Activated CD8-positive, alpha-beta T cell treated with anti-CD3 and anti-CD28 coated beads, Interleukin-2, amount 10 ng/mL, durations not matched to agents 7 days and 5 days (primary cell): ENCODE results near the gene DUOX1. TPM values are rescaled to one million over a fixed set of nuclear protein-coding genes. Genes with fewer than 3 reads are reported as not detected.

Source experiments
- ATAC-seq: fragments of 150-1000 bp; cut with Tn5 transposase; one replicate; pipeline ENCODE4 v1.10.0; 2021; ENCODE audit warnings: moderate library complexity
- CTCF ChIA-PET: fragments of 350-600 bp; sonication (Branson Sonifier 250); formaldehyde crosslinking; loops from one replicate; lab custom pipeline; 2021; ENCODE audit warnings: antibody characterized with exemption; lab: Charles Lee
- POLR2A ChIA-PET: fragments of 350-600 bp; sonication (Branson Sonifier 250); formaldehyde crosslinking; loops from one replicate; lab custom pipeline; 2021; ENCODE audit warnings: antibody characterized with exemption; lab: Charles Lee
- DNase-seq: peaks from one replicate; pipeline ENCODE4 v3.0.0-alpha.2; 2020
- H3K27ac Mint-ChIP-seq: one replicate; pipeline ENCODE4 v1.8.0; 2021; ENCODE audit warnings: mild to moderate bottlenecking, mixed read lengths
- H3K27me3 Mint-ChIP-seq: one replicate; pipeline ENCODE4 v1.8.0; 2021; ENCODE audit warnings: low read depth, mixed read lengths
- H3K36me3 Mint-ChIP-seq: one replicate; pipeline ENCODE4 v1.8.0; 2021; ENCODE audit warnings: low read depth, mixed read lengths
- H3K4me1 Mint-ChIP-seq: one replicate; pipeline ENCODE4 v1.8.0; 2021; ENCODE audit warnings: low read depth, mixed read lengths
- H3K4me3 Mint-ChIP-seq: one replicate; pipeline ENCODE4 v1.8.0; 2021; ENCODE audit warnings: mild to moderate bottlenecking, mixed read lengths
- H3K9me3 Mint-ChIP-seq: one replicate; pipeline ENCODE4 v1.8.0; 2022; ENCODE audit warnings: mixed read lengths; ENCODE audit not compliant: insufficient read depth
- total RNA-seq, 2 experiments: library from RNA; stranded (reverse); gene quantifications; one replicate each; pipeline ENCODE4 v1.2.3, GENCODE V29; 2021

DUOX1 gene
- total RNA-seq, 2 experiments from 2014 or later, result not detected

DNA sequence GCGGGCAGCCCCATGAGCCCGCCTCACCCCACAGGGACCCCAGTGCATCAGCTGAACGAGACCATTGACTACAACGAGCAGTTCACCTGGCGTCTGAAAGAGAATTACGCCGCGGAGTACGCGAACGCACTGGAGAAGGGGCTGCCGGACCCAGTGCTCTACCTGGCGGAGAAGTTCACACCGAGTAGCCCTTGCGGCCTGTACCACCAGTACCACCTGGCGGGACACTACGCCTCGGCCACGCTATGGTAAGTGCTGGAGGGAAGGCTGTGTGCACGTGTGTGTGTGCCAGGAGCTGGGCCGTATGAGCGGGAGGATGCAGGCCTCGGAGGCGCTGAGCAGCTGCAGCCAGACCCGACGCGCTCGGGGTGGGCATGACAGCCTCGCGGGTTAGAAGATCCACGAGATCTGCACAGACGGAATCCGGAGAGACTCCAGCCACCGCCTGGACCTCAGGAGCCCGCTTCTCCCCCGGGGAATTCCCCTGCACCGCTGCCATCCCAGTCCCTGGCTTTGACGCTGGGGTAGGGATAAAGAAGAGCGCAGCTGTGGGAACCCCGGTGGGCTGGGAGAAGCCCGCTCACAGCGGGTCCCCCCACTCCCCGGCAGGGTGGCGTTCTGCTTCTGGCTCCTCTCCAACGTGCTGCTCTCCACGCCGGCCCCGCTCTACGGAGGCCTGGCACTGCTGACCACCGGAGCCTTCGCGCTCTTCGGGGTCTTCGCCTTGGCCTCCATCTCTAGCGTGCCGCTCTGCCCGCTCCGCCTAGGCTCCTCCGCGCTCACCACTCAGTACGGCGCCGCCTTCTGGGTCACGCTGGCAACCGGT lies 13.1 kb upstream of the DUOX1 start:
- no peak overlapping the region for H3K4me3 Mint-ChIP-seq
- H3K4me1 Mint-ChIP-seq, result peaks cover 32% of the 10 kb centered on the region
- peaks cover 75% of the 10 kb centered on the region for H3K27me3 Mint-ChIP-seq
- no peak for ATAC-seq
- H3K9me3 Mint-ChIP-seq, result no peaks in the 10 kb centered on the region
- H3K27ac Mint-ChIP-seq, result no peak overlapping the region
- no peaks in the 10 kb centered on the region for H3K36me3 Mint-ChIP-seq
- no peak for DNase-seq
- POLR2A ChIA-PET, result no interaction called here
- CTCF ChIA-PET, result no interaction called here

DNA sequence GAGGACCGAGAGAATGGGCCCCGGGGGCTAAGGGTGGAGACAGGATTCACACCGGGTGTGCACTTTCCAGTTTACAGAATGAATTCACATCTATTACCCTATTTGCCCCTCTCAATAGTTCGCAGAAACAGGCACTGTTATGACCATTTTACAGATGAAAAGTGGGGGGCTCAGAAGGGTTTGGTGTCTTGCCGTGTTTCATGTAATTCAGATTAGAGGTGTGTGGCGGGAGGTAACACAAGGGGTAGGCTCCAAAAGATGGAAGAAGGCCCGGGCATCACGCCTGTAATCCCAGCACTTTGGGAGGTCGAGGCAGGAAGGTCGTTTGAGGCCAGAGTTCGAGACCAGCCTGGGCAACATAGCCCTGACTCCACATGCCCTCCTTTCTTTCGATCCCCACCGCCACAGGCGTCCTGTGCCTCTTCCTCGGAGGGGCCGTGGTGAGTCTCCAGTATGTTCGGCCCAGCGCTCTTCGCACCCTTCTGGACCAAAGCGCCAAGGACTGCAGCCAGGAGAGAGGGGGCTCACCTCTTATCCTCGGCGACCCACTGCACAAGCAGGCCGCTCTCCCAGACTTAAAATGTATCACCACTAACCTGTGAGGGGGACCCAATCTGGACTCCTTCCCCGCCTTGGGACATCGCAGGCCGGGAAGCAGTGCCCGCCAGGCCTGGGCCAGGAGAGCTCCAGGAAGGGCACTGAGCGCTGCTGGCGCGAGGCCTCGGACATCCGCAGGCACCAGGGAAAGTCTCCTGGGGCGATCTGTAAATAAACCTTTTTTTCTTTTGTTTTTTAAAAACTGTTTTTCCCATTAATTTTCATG lies 12.3 kb upstream of the DUOX1 start:
- no peaks in the 10 kb centered on the region for H3K36me3 Mint-ChIP-seq
- H3K27ac Mint-ChIP-seq, result no peak overlapping the region
- H3K4me1 Mint-ChIP-seq, result peaks cover 24% of the 10 kb centered on the region
- H3K9me3 Mint-ChIP-seq, result no peaks in the 10 kb centered on the region
- ChIA-PET POLR2A (no interaction called here), CTCF (interaction anchor here (0.6 to 1.8 kb wide), 46 partner anchors 8 to 993 kb away, joined by 3 to 28 read pairs (median 4); partner anchors contain the start of genes DUOX1 and DUOXA1)
- peaks cover 69% of the 10 kb centered on the region for H3K27me3 Mint-ChIP-seq
- ATAC-seq (peak; percentile 32), DNase-seq (no peak)
- H3K4me3 Mint-ChIP-seq, result peak overlapping the region; percentile 60

DNA sequence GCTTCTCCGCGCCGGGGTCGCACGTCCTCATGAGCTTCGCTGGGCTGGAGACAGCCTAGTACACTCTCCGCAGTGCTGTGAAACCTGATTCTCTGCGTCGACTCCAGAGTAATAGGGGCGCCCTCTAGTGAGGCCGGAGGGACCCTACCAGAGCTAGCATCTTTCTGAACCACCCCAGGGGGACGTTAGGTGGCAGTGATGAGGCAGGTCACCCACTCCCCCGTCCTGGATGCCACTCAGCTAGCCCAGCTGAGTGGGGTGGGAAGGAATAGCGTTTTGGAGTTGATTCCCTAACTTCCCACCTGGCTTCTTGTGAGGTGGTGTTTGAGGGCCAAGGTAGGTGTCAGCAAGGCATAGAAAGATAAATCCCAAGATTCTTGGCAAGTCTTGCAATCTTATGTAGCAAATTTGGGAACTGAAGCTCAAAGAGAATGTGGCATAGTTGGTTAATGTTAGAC lies 11.6 kb upstream of the DUOX1 start:
- ATAC-seq (peak; percentile 98), DNase-seq (peak; percentile 89)
- no peak overlapping the region for H3K27ac Mint-ChIP-seq
- H3K36me3 Mint-ChIP-seq, result no peaks in the 10 kb centered on the region
- no peaks in the 10 kb centered on the region for H3K9me3 Mint-ChIP-seq
- H3K4me1 Mint-ChIP-seq, result peaks cover 22% of the 10 kb centered on the region
- ChIA-PET POLR2A (no interaction called here), CTCF (interaction anchor here (0.6 to 1.8 kb wide), 57 partner anchors 8 to 993 kb away, joined by 3 to 28 read pairs (median 4); partner anchors contain the start of genes DUOX1, DUOXA1 and SORD)
- peaks cover 65% of the 10 kb centered on the region for H3K27me3 Mint-ChIP-seq
- peak overlapping the region; percentile 60 for H3K4me3 Mint-ChIP-seq

DNA sequence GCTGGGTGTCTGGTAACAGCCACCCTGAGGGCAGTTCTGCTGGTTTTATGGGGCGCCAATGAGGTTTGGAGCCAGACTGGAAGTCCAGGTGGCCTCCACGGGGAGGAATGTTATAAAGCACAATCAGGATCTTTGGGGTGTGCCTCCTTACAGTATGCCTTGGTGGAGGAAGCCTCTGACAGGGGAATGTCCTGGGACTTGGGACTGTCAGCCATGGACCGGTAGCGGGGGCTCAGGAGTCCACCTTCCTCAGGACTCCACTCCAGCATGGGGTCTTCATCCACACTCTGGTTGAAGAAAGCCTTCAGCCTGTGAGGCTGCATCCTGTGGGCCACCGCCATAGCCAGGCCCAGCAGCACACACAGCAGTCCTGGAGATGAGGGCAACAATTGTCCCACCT lies 10.8 kb upstream of the DUOX1 start:
- H3K36me3 Mint-ChIP-seq, result no peaks in the 10 kb centered on the region
- H3K4me3 Mint-ChIP-seq, result no peak overlapping the region
- POLR2A ChIA-PET, result no interaction called here
- peaks cover 58% of the 10 kb centered on the region for H3K27me3 Mint-ChIP-seq
- no peaks in the 10 kb centered on the region for H3K9me3 Mint-ChIP-seq
- peaks cover 18% of the 10 kb centered on the region for H3K4me1 Mint-ChIP-seq
- ATAC-seq (no peak), DNase-seq (no peak)
- CTCF ChIA-PET, result interaction anchor here (0.7 to 1.8 kb wide), 26 partner anchors 8 to 573 kb away, joined by 3 to 28 read pairs (median 5); partner anchors contain the start of genes DUOX1, DUOXA1 and SORD
- H3K27ac Mint-ChIP-seq, result no peak overlapping the region

DNA sequence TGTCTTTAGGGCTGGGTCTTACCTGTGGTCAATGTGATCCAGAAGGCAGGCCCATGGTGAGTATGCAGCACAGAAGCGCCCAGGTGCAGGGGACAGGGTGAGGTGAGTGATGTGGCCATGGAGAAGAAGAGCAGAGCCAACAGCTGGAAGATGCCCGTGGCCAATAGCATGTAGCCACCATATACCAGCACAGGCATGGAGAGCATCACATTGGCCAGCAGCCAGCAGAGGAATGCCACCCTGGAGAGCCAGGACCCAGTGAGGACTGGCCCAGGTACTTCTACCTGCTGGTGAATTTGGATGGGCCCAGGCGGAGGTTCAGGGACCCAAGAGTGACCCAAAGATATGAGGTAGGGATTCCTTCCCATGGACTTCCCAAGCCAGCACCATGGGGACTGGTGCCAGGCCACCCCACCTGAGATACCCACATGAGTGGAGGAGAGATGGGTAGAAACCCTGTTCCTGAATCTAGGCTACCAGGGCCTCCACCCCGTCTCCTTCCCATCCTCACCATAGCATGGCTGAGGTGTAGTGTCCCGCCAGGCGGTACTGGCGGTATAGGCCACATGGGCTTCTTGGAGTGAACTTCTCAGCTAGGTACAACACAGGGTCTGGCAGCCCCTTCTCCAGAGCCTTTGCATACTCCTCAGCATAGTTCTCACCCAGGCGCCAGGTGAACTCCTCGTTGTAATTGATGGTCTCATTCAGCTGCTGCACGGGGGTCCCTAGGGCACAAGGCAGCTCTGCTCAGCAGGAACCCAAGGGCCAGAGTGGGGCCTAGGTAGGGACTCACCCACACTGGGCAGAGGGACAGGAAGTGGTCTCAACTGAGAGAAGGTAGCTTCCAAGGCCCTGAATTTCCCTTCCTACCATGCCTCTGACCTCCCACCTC lies 9.5 kb upstream of the DUOX1 start:
- H3K27me3 Mint-ChIP-seq, result peaks cover 51% of the 10 kb centered on the region

DNA sequence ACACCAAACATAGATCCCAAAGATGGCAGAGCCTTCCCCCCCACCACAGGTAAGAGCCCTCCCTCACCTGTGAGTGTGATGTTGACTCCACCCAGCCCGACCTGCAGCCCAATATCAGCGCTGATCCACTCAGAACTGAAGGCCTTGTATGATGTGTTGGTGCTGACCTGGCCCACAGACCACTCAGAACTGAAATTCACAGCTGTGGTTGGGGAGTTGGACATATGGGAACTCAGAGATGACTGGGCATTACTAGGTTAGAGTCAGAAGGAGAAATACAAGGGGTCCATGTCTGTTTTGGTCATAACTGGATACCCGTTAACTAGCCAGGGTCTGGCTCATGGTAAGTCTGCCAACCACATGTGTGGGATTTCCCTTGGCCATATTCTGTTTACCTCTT lies 8.8 kb upstream of the DUOX1 start:
- Mint-ChIP-seq H3K9me3 (no peaks in the 10 kb centered on the region), H3K27me3 (peaks cover 51% of the 10 kb centered on the region), H3K27ac (no peak overlapping the region), H3K36me3 (no peaks in the 10 kb centered on the region), H3K4me1 (peaks cover 13% of the 10 kb centered on the region), H3K4me3 (no peak overlapping the region)
- ChIA-PET POLR2A (no interaction called here), CTCF (interaction anchor here (1.1 to 1.2 kb wide), 2 partner anchors 11 to 94 kb away, joined by 3 to 4 read pairs; no protein-coding TSS in a partner anchor)
- DNase-seq (no peak), ATAC-seq (no peak)

More for the DNA sequence above, 9.5 kb upstream of the DUOX1 start:
- H3K9me3 Mint-ChIP-seq, result no peaks in the 10 kb centered on the region
- H3K27ac Mint-ChIP-seq, result no peak overlapping the region
- H3K4me3 Mint-ChIP-seq, result no peak overlapping the region
- DNase-seq (no peak), ATAC-seq (no peak)
- no peaks in the 10 kb centered on the region for H3K36me3 Mint-ChIP-seq
- peaks cover 13% of the 10 kb centered on the region for H3K4me1 Mint-ChIP-seq
- CTCF ChIA-PET, result interaction anchor here (1.2 kb wide), 1 partner anchor 10 kb away, joined by 3 read pairs; no protein-coding TSS in a partner anchor
- POLR2A ChIA-PET, result no interaction called here

DNA sequence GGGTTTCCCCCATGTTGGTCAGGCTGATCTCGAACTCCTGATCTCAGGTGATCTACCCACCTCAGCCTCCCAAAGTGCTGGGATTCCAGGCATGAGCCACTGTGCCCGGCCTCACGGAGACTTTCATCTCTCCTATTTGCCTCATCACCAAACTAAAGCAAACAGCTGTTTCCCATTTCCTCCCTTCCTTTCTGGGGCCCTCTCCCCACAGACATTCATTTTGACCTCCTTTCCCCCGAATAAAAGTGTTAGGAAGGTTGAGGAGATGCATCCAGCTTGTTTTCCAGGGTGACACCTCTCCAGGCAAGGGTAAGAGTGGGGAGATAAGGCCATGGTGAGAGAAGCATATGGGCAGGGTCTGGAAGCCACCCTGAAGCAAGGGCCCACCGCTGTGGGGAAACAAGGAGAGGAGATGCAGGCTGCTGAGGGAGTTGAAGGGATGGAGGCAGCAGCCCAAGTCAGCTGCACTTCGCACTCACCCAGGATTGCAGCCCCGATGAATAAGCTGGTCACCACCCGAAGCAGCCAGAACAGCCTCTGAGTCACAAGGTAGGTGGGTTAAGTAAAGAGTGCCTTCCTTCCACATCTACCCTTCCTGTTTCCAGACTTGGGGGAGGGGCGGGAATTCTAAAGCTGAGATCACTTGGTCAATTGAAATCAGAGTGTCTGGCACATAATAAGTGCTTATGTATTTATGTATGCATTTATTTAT lies 7.9 kb upstream of the DUOX1 start:
- Mint-ChIP-seq H3K36me3 (no peaks in the 10 kb centered on the region), H3K4me1 (peaks cover 10% of the 10 kb centered on the region), H3K4me3 (no peak overlapping the region), H3K9me3 (no peaks in the 10 kb centered on the region), H3K27ac (no peak overlapping the region), H3K27me3 (peaks cover 49% of the 10 kb centered on the region)
- ChIA-PET POLR2A (no interaction called here), CTCF (interaction anchor here (1.1 to 1.2 kb wide), 2 partner anchors 12 to 94 kb away, joined by 3 to 4 read pairs; no protein-coding TSS in a partner anchor)
- ATAC-seq, result no peak
- no peak for DNase-seq

DNA sequence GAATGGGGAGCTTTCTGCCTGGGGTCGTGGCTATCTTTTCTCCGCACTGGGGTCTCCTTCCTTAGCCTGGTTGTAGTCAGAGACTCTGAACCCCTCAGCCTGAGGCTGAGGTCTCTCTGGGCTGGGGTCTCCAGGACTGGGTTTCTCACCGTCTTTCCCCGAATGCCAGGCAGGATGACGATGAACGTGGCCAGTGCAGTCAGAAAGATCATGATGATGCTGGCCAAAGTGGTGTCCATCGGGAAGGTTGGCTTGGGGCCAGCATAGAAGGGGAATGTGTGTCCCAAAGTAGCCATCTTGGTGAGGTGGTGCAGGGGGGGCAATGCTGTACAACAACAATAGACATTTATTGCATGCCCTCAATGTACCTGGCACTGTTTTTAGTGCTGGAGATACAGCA lies 7.1 kb upstream of the DUOX1 start:
- H3K27me3 Mint-ChIP-seq, result peaks cover 45% of the 10 kb centered on the region
- H3K4me3 Mint-ChIP-seq, result no peak overlapping the region
- CTCF ChIA-PET, result interaction anchor here (0.8 kb wide), 1 partner anchor 82 kb away, joined by 4 read pairs; no protein-coding TSS in a partner anchor
- H3K4me1 Mint-ChIP-seq, result peaks cover 3% of the 10 kb centered on the region
- DNase-seq (no peak), ATAC-seq (no peak)
- no peaks in the 10 kb centered on the region for H3K9me3 Mint-ChIP-seq
- POLR2A ChIA-PET, result no interaction called here
- H3K36me3 Mint-ChIP-seq, result no peaks in the 10 kb centered on the region
- no peak overlapping the region for H3K27ac Mint-ChIP-seq

DNA sequence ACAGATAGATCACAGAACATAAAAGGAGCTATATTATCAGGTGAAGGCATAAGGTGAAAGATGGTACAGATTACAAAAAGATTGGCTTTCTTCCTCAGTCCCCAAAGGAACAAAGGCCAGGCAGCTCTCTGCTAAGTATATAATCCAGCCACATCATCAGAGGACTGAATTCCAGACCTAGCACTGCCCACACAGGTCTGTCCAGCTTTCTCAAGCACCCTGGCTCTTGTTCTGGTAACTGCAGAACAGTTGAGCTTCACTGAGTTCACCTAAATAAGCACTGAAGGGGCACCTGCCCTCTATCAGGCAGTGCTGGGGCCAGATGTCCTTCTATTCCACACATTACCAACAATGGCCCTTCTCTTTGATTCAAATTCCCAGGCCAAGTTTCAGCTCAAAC lies 6.4 kb upstream of the DUOX1 start:
- no peak for ATAC-seq
- H3K27ac Mint-ChIP-seq, result no peak overlapping the region
- DNase-seq, result no peak
- peaks cover 47% of the 10 kb centered on the region for H3K27me3 Mint-ChIP-seq
- ChIA-PET CTCF (interaction anchor here (0.8 kb wide), 1 partner anchor 81 kb away, joined by 4 read pairs; no protein-coding TSS in a partner anchor), POLR2A (no interaction called here)
- H3K36me3 Mint-ChIP-seq, result no peaks in the 10 kb centered on the region
- no peak overlapping the region for H3K4me3 Mint-ChIP-seq
- H3K9me3 Mint-ChIP-seq, result no peaks in the 10 kb centered on the region
- no peaks in the 10 kb centered on the region for H3K4me1 Mint-ChIP-seq

DNA sequence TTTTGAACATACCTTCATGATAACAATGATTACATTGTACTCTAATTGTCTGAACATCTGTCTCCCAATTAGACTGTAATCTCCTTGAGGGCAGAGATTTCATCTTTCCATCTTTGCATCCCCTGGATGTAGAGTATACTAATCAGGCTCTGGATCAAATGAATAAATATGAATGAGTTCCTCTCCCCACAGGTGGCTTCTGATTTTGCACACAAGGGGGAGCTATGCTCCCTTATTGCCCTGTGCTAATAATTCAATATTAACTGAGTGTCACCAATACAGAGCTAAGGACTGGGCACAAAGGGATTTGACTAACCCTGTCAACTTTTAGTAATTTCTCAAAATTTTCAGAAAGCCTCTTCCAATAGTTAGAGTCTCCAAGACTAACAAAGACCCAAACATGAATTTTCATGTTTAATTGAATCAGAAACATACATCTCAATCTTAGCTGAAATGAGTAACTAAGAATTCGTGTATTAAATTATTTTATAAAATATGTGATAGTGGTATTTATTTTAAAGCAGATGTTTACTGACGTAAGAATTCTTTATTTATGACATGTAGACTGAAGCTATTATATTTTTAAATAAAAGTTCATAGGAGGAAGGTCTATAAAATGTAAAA lies 3.1 kb upstream of the DUOX1 start:
- ChIA-PET POLR2A (no interaction called here), CTCF (interaction anchor here (0.7 to 3.5 kb wide), 18 partner anchors 8 to 274 kb away, joined by 3 to 25 read pairs (median 5); partner anchors contain the start of gene DUOXA2)
- H3K27ac Mint-ChIP-seq, result no peak overlapping the region
- H3K36me3 Mint-ChIP-seq, result no peaks in the 10 kb centered on the region
- ATAC-seq (no peak), DNase-seq (peak; percentile 51)
- no peaks in the 10 kb centered on the region for H3K4me1 Mint-ChIP-seq
- no peak overlapping the region for H3K4me3 Mint-ChIP-seq
- no peaks in the 10 kb centered on the region for H3K9me3 Mint-ChIP-seq
- peaks cover 59% of the 10 kb centered on the region for H3K27me3 Mint-ChIP-seq
